HUDEP-2 (cell line): Measurements from ENCODE around the gene MRPS25.

Experiments
- DNase-seq, 76 experiments: peaks; one replicate each; lab custom pipeline; 2025; ENCODE audit not compliant: unreplicated experiment in 76 of 76; lab: John Stamatoyannopoulos, UW

Gene MRPS25

GRCh38 chr3:15064835-15065549 lies at the start of gene MRPS25:
MRPS25 (minus strand) TSS chr3:15065315; CDS start chr3:15065194, 121 bp downstream.
- peak in 74 of 76 experiments; percentile 5 to 87 (median 75) for DNase-seq

GRCh38 chr3:15113884-15114283 lies 48.8 kb upstream of the MRPS25 start:
- no peak for DNase-seq

- no peak for DNase-seq
Measured at GRCh38 chr3:15113471-15113870, 48.4 kb upstream of the MRPS25 start.

- DNase-seq, result no peak
Measured at GRCh38 chr3:15112011-15112410, 46.9 kb upstream of the MRPS25 start.

- no peak for DNase-seq
Measured at GRCh38 chr3:15110206-15110605, 45.1 kb upstream of the MRPS25 start.

GRCh38 chr3:15108869-15109268 lies 43.8 kb upstream of the MRPS25 start:
- DNase-seq, result no peak

GRCh38 chr3:15108082-15108545 lies 43.0 kb upstream of the MRPS25 start:
- peak in 66 of 76 experiments; percentile 4 to 74 (median 43) for DNase-seq

- no peak for DNase-seq
Measured at GRCh38 chr3:15107075-15107947, 42.2 kb upstream of the MRPS25 start.

- DNase-seq, result no peak
Measured at GRCh38 chr3:15102836-15103235, 37.7 kb upstream of the MRPS25 start.

- DNase-seq, result peak in 24 of 76 experiments; percentile 3 to 51 (median 19)
Measured at GRCh38 chr3:15102256-15102655, 37.1 kb upstream of the MRPS25 start.

GRCh38 chr3:15099364-15100098 lies 34.4 kb upstream of the MRPS25 start:
- DNase-seq, result no peak

- DNase-seq, result peak in 75 of 76 experiments; percentile 38 to 95 (median 89)
Measured at GRCh38 chr3:15098503-15099363, 33.6 kb upstream of the MRPS25 start, which contains the start of gene RBSN. RBSN (minus strand) TSS chr3:15099148; CDS start chr3:15096120, 3,028 bp downstream.

GRCh38 chr3:15097891-15098290 lies 32.8 kb upstream of the MRPS25 start:
- peak in 4 of 76 experiments; percentile 2 to 12 (median 4) for DNase-seq

- DNase-seq, result no peak
Measured at GRCh38 chr3:15096046-15096445, 30.9 kb upstream of the MRPS25 start.

- no peak for DNase-seq
Measured at GRCh38 chr3:15094187-15094875, 29.2 kb upstream of the MRPS25 start.

- DNase-seq, result peak in 3 of 76 experiments; percentile 2 to 4 (median 3)
Measured at GRCh38 chr3:15092686-15093085, 27.6 kb upstream of the MRPS25 start.

GRCh38 chr3:15091575-15091974 lies 26.5 kb upstream of the MRPS25 start:
- DNase-seq, result no peak

- DNase-seq, result no peak
Measured at GRCh38 chr3:15089201-15089600, 24.1 kb upstream of the MRPS25 start.

GRCh38 chr3:15086699-15087098 lies 21.6 kb upstream of the MRPS25 start:
- no peak for DNase-seq
